HG03108 (cell line): Measurements from ENCODE around the gene SERPINH1.

Experiments
- ATAC-seq: cut with Tn5 transposase; IDR thresholded peaks from one replicate; pipeline ENCODE4 v1.9.1; 2021; ENCODE audit warnings: moderate library complexity; ENCODE audit not compliant: unreplicated experiment

The SERPINH1 gene

GRCh38 chr11:75532200-75533048 is 29.6 kb upstream of the SERPINH1 start:
- ATAC-seq: no peak

DNA sequence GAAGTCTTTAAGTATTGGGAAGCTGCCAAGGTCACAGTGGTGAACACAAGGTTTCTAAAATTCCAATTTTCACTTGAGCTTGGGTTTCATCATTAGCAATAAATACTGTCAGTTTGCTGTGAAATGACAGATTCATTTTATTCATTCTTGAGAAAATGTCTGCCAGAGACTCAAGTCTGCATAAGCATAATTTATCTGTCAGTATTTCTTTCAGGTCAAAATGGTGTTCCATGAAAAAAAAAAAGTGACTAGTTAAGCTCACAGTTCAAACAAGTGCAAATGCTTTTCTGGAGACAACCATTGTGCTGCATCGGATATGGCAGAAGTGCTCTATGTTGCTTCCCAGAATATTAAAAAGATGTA is 28.2 kb upstream of the SERPINH1 start:
- ATAC-seq: no peak

- no peak for ATAC-seq
Observed at GRCh38 chr11:75534259-75535069, 27.6 kb upstream of the SERPINH1 start.

DNA sequence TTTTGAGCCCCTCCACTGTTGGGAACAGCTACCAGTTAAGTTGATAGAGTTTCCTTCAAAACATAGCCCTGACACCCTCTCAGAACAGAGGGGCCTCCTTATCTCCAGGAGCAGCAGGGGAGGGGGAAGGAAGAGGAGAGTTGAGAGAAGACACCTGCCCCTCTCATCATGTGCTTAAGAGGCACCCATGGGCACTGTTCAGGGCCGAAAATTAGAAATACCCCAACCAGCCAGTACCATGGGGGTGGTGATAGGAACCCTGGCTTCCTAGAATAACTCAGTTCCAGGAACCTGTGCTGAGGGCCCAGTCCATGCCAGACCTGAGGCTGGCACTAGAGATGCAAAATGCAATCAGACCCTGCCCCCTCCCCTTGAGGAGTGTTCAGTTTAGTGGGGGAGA is 27.0 kb upstream of the SERPINH1 start:
- no peak for ATAC-seq

- ATAC-seq: peak; percentile 60
Observed at GRCh38 chr11:75536786-75537641, 25.0 kb upstream of the SERPINH1 start.

DNA sequence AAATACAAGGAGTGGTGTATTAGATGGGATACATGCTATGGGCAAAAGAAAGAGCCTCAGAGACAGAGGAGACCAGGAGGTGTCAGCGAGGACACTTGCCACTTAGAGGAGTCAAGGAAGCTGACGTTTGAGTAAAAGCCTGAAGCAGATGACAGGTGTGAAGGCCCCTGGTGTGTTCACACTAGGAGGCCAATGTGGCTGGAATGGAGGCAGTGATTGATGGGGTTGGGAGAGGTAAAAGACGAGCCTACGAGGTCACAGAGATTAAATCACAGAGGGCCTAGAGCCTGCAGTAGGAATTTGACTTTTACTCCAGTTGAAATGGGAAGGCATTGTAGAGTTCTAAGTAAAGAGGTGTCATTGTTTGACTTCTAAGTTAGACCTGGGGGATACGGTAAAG is 24.3 kb upstream of the SERPINH1 start:
- no peak for ATAC-seq

GRCh38 chr11:75538150-75538942 is 23.7 kb upstream of the SERPINH1 start:
- no peak for ATAC-seq

DNA sequence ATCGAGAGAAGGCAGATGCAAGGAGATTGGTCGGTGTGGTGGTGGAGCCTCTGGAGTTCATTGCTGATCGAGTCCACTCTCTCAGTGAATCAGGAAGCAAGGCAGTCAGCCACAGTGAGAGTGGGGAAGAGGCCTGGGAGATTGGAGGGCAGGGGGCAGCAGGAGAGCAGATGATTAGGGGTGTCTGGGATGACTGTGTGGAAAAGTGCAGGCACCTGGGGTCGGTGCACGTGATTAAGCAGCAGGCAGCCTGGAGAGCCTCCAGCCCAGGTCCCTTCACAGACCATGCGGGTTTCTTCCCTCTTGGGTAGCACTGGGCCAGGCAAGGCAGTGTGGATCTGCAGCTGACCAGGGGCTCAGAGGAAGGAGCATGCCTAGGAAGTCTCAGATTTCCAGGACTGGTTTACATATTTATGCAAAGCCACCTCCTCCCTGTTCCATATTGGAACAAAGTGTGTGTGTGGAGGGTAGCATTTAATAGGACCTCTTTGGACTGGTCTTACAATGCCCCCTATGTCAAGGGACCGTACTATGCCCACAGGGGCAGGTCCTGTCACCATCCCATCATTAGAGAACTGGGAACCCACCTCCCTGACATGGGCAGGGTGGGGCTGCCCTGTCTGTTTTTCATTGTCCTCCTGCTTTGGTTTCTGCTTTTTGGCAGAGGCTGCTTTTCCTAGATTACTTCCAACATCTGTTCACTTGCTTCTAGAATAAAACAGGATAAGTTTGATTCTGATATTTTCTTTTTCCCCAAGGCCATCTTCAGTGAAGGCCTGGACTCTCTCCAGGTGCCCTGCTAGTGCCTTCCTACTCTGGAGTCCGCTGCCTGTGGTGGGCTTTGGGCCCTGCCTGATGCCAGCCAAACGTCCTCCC is 22.4 kb upstream of the SERPINH1 start:
- no peak for ATAC-seq

DNA sequence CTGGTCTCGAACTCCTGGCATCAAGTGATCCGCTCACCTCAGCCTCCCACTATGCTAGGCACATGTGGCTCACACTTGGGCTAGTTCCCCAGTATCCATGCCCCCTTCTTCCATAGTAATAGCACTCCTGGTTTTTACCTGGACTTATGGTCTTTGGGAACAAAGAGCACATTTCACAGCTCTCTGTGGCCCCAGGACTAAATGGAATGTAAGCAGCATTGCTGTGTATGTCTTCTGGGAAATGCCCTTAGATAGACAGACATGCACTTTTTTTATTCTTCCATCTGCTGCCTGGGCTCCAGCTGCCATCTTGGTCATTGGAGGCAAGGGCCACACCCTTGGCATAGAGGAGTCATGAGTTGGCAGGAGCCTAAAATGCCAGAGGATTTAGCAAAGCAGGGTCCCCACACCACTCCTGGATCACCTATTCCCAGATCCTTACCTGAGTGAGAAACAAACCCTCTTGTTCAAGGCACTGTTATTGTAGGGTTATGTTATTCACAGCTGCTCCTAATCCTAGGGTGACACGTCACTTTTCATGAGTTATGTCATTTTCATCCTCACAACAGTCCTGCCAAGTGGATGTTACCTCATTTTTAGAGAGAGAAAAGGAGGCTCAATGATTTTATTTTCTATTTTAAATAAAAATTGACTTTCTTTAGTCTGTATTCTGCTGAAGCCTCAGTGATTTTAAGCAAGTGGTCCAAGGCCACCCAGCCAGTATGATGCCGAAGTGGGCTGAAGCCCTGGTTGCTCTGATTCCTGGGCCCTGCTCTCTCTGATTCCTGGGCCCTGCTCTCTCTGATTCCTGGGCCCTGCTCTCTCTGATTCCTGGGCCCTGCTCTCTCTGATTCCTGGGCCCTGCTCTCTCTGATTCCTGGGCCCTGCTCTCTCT is 20.6 kb upstream of the SERPINH1 start:
- no peak for ATAC-seq

GRCh38 chr11:75542088-75542438 is 20.0 kb upstream of the SERPINH1 start:
- ATAC-seq: no peak

- ATAC-seq: no peak
Observed at GRCh38 chr11:75543806-75544205, 18.2 kb upstream of the SERPINH1 start.

GRCh38 chr11:75547177-75547576 is 14.9 kb upstream of the SERPINH1 start:
- no peak for ATAC-seq

- no peak for ATAC-seq
Observed at GRCh38 chr11:75547617-75548058, 14.4 kb upstream of the SERPINH1 start.

GRCh38 chr11:75548595-75549272 is 13.3 kb upstream of the SERPINH1 start:
- no peak for ATAC-seq

GRCh38 chr11:75549370-75549958 is 12.6 kb upstream of the SERPINH1 start:
- no peak for ATAC-seq

GRCh38 chr11:75553182-75553581 is 8.9 kb upstream of the SERPINH1 start:
- no peak for ATAC-seq

DNA sequence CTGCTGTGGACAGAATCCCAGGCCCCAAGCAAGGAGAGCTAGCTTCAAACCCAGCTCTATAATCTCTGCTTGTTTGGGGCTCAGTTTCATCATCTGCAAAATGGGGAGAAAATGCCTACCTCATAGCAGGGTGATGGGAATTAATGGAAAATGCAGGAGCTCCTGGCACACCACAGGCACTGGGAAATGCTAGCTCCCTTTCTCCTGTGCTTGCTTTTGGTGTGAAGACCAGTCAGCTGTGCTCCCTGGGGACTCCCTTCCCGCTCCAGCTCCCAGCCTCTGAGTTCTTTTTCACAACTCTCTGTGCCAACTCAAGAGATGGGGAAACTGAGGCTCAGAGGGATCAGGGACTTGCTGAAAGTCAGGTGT is 8.2 kb upstream of the SERPINH1 start:
- no peak for ATAC-seq
